Transverse colon (tissue), 4 donors: ENCODE data around the gene SEPTIN2. TPM values are rescaled to one million over a fixed set of nuclear protein-coding genes. Genes with fewer than 3 reads are reported as not detected.
A peak's percentile ranks its signal among the peaks of the same experiment; 100 is the strongest.
"Not testable (repeated sequence)": the region's sequence is repeated elsewhere in the genome, so short reads cannot be mapped to it uniquely, and the experiment has no call there.

Experiments
- DNase-seq: peaks from one replicate; pipeline ENCODE4 v3.0.0-alpha.2; 2019
- H3K27ac ChIP-seq, 4 donors: fragments of 200-600 bp; sonication (generic); 2 replicates each; pipeline ENCODE4 v1.5.1; 2016 to 2018; ENCODE audit warnings: inconsistent platforms in 4 of 4
- H3K27me3 ChIP-seq: fragments of 200-600 bp; sonication (generic); 2 replicates; pipeline ENCODE4 v1.5.1; 2017; ENCODE audit warnings: inconsistent platforms
- H3K36me3 ChIP-seq, 4 donors: fragments of 200-600 bp; sonication (generic); 2 replicates each; pipeline ENCODE4 v1.5.1; 2017 to 2019; ENCODE audit warnings: inconsistent platforms in 4 of 4
- H3K4me1 ChIP-seq, 4 donors: fragments of 200-600 bp; sonication (generic); 2 replicates each; pipeline ENCODE4 v1.5.1; 2017 to 2020; ENCODE audit warnings: inconsistent platforms in 4 of 4
- H3K4me3 ChIP-seq, 4 donors: fragments of 200-600 bp; sonication (generic); 1 replicate in 1 of 4; 2 replicates in 3 of 4; pipeline versions ENCODE4 v1.5.1 to v1.6.1; 2017 to 2019; ENCODE audit warnings: inconsistent platforms in 4 of 4
- H3K9me3 ChIP-seq, 2 donors: fragments of 200-600 bp; sonication (generic); 2 replicates each; pipeline ENCODE4 v1.5.1; 2017 to 2019; ENCODE audit warnings: inconsistent platforms in 2 of 2
- CTCF ChIP-seq, 5 experiments: fragments of 200-600 bp in 3 of 5; fragments of 450-650 bp in 2 of 5; sonication (generic) in 3 of 5; IDR thresholded peaks; 1 replicate in 2 of 5; 2 replicates in 3 of 5; pipeline ENCODE4 v1.5.1; 2016 to 2017; ENCODE audit warnings: antibody characterized with exemption in 5 of 5, inconsistent platforms in 3 of 5, mild to moderate bottlenecking in 2 of 5, moderate library complexity in 1 of 5
- EP300 ChIP-seq: sonication (generic); formaldehyde crosslinking; IDR thresholded peaks from one replicate; pipeline ENCODE4 v1.6.1; 2017; ENCODE audit warnings: antibody characterized with exemption, low read depth
- POLR2A ChIP-seq: fragments of 450-650 bp; IDR thresholded peaks from one replicate; pipeline ENCODE4 v1.6.1; 2016; ENCODE audit warnings: antibody characterized with exemption, mild to moderate bottlenecking, moderate library complexity
- POLR2AphosphoS5 ChIP-seq, 3 donors: sonication (generic); formaldehyde crosslinking; IDR thresholded peaks; one replicate each; pipeline ENCODE4 v1.6.1; 2016; ENCODE audit warnings: antibody characterized with exemption in 3 of 3
- WGBS, 2 donors: methylation state at CpG; one replicate each; pipeline ENCODE4 v1.1.5; 2018; ENCODE audit warnings: low coverage in 1 of 2; 5-methylcytosine and 5-hydroxymethylcytosine counted together
- in situ Hi-C, 4 donors: fragments of 200-750 bp; cut with MboI; loops; one replicate each; pipeline versions ENCODE4 v1.15.0 to v1.15.1; 2017; ENCODE audit warnings: low sequenced_read_pairs in 3 of 4, low pct_ligation_motif_present in 1 of 4, low pct_unique_long_range_greater_than_20kb in 1 of 4
- intact Hi-C: fragments of 100-400 bp; cut with DNase I; formaldehyde crosslinking; loops from one replicate; pipeline ENCODE4 v1.15.1; 2023; ENCODE audit warnings: low total_unique reads
- total RNA-seq, 4 donors: library from RNA; depleted of rRNA; stranded (reverse); fragments of >200 nt; gene quantifications; one replicate each; pipeline ENCODE4 v1.1.0, GENCODE V29; 2016

SEPTIN2 gene
- total RNA-seq, 4 donors from 2014 or later = 116 to 264 (median 180) TPM

- Histone ChIP-seq H3K4me1 (peaks cover 8 to 46% (median 16%) of the 10 kb centered on the region in 4 donors), H3K36me3 (peaks cover 0 to 7% (median 3%) of the 10 kb centered on the region in 4 donors), H3K27me3 (no peaks in the 10 kb centered on the region), H3K9me3 (no peaks in the 10 kb centered on the region), H3K27ac (peak overlapping the region in 2 of 4 donors; percentile 2 to 29), H3K4me3 (no peak overlapping the region)
- in situ Hi-C loops = no loop called here
- intact Hi-C loops = no loop called here
- DNase-seq = no peak
- 56 to 71% methylated on average over 1 to 2 of the region's 2 CpGs for WGBS, 2 donors
- TF ChIP-seq CTCF (IDR thresholded peaks at IDR 0.05) = no peak
- no peak for TF ChIP-seq POLR2AphosphoS5 (IDR thresholded peaks at IDR 0.05)
- no peak for TF ChIP-seq EP300
- no peak for TF ChIP-seq POLR2A
These were observed 63.1 kb downstream of the SEPTIN2 start for GRCh38 chr2:241378816-241379215.

GRCh38 chr2:241379481-241380480 lies 64.1 kb downstream of the SEPTIN2 start:
- H3K9me3 ChIP-seq = no peaks in the 10 kb centered on the region
- TF ChIP-seq EP300 = no peak
- TF ChIP-seq POLR2A = no peak
- TF ChIP-seq CTCF (IDR thresholded peaks at IDR 0.05) = no peak
- TF ChIP-seq POLR2AphosphoS5 (IDR thresholded peaks at IDR 0.05) = no peak
- peak overlapping the region in 3 of 4 donors; percentile 29 to 41 (median 32) for H3K27ac ChIP-seq
- H3K4me3 ChIP-seq = no peak overlapping the region
- 81 to 85% methylated on average over 5 to 9 of the region's 9 CpGs for WGBS, 2 donors
- peaks cover 8 to 46% (median 12%) of the 10 kb centered on the region in 4 donors for H3K4me1 ChIP-seq
- DNase-seq = no peak
- in situ Hi-C loops = no loop called here
- H3K27me3 ChIP-seq = no peaks in the 10 kb centered on the region
- intact Hi-C loops = no loop called here
- peaks cover 0 to 7% (median 3%) of the 10 kb centered on the region in 4 donors for H3K36me3 ChIP-seq

- Histone ChIP-seq H3K4me1 (peaks cover 5 to 35% (median 7%) of the 10 kb centered on the region in 4 donors), H3K9me3 (no peaks in the 10 kb centered on the region), H3K27me3 (no peaks in the 10 kb centered on the region), H3K4me3 (no peak overlapping the region), H3K27ac (no peak overlapping the region), H3K36me3 (peaks cover 0 to 7% (median 3%) of the 10 kb centered on the region in 4 donors)
- WGBS, 2 donors = 70 to 79% methylated on average over 3 to 4 of the region's 4 CpGs
- TF ChIP-seq POLR2A (no peak), EP300 (no peak), POLR2AphosphoS5 (IDR thresholded peaks at IDR 0.05) (no peak), CTCF (IDR thresholded peaks at IDR 0.05) (no peak)
- intact Hi-C loops = no loop called here
- DNase-seq = no peak
- in situ Hi-C loops = no loop called here
These were observed 66.1 kb downstream of the SEPTIN2 start for GRCh38 chr2:241381872-241382271.

GRCh38 chr2:241385450-241385849 lies 69.7 kb downstream of the SEPTIN2 start:
- H3K36me3 ChIP-seq, in situ Hi-C loops: not testable (repeated sequence)

More at GRCh38 chr2:241385450-241385849, 69.7 kb downstream of the SEPTIN2 start:
- DNase-seq, intact Hi-C loops, H3K27ac ChIP-seq, H3K4me3 ChIP-seq, H3K27me3 ChIP-seq, H3K9me3 ChIP-seq: not testable (repeated sequence)
- peaks cover 0 to 10% (median 0%) of the 10 kb centered on the region in 4 donors for H3K4me1 ChIP-seq
- 92 to 93% methylated on average over 5 to 7 of the region's 7 CpGs for WGBS, 2 donors
